ENCODE data around the gene GPD2.
A peak's percentile ranks its signal among the peaks of the same experiment; 100 is the strongest.

Gene GPD2

GRCh38 chr2:156459720-156460119, 23.5 kb downstream of the GPD2 start:
- no peak overlapping the region for H3K4me3 ChIP-seq (replicated peaks in 1 of 2; ENCODE audit: low read depth in 2 of 2, low read length in 2 of 2)
- DNase-seq (ENCODE audit: low read depth in 2 of 2) = no peak
- no peak for TF ChIP-seq CTCF (IDR thresholded peaks at IDR 0.05; ENCODE audit: low read depth, low read length)

DNA sequence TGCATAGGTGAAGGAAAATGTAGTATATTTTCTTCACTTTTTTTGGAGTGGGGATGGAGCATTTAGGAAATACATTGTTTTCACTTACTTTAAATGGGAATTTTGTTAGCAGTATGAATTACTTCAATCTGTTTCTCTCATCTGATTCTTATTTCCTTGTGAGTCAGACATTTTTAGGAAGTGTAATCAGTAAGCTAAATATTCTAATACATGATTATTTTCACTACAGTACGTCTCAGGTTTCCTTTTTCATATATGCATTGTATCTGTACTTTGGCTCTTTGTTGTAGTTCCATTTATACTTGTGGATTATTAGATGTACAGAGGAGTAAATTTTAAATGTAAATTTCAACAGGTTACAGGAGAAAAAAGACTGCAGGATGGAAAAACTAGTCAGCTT, 27.9 kb downstream of the GPD2 start:
- DNase-seq (ENCODE audit: low read depth in 2 of 2) = no peak
- no peak for TF ChIP-seq CTCF (IDR thresholded peaks at IDR 0.05; ENCODE audit: low read depth, low read length)
- H3K4me3 ChIP-seq (replicated peaks in 1 of 2; ENCODE audit: low read depth in 2 of 2, low read length in 2 of 2) = no peak overlapping the region

DNA sequence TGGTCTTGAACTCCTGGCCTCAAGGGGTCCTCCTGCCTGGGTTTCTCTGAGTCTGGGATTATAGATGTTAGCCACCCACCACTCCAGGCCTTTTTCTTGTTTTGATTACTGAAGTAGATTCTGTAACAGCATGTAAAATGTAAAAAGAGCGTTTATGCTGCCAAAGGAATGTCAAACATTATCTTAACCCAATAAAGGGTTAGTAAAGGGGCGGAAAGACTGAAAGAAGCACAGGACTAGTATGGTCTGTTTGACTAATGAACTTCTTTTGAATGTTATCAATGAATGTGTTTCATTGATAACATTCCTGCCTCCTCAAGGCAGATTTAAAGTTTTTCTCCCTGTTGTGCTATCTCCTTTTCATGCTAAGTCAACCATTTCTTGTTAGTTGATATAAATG, 29.4 kb downstream of the GPD2 start:
- no peak overlapping the region for H3K4me3 ChIP-seq (replicated peaks in 1 of 2; ENCODE audit: low read depth in 2 of 2, low read length in 2 of 2)
- no peak for DNase-seq (ENCODE audit: low read depth in 2 of 2)
- no peak for TF ChIP-seq CTCF (IDR thresholded peaks at IDR 0.05; ENCODE audit: low read depth, low read length)

GRCh38 chr2:156466739-156467405, 30.7 kb downstream of the GPD2 start:
- H3K4me3 ChIP-seq (replicated peaks in 1 of 2; ENCODE audit: low read depth in 2 of 2, low read length in 2 of 2) = no peak overlapping the region
- DNase-seq (ENCODE audit: low read depth in 2 of 2) = peak; percentile 50 to 85
- TF ChIP-seq CTCF (IDR thresholded peaks at IDR 0.05; ENCODE audit: low read depth, low read length) = no peak

GRCh38 chr2:156470975-156471583, 34.9 kb downstream of the GPD2 start:
- no peak for DNase-seq (ENCODE audit: low read depth in 2 of 2)
- no peak overlapping the region for H3K4me3 ChIP-seq (replicated peaks in 1 of 2; ENCODE audit: low read depth in 2 of 2, low read length in 2 of 2)
- no peak for TF ChIP-seq CTCF (IDR thresholded peaks at IDR 0.05; ENCODE audit: low read depth, low read length)

DNA sequence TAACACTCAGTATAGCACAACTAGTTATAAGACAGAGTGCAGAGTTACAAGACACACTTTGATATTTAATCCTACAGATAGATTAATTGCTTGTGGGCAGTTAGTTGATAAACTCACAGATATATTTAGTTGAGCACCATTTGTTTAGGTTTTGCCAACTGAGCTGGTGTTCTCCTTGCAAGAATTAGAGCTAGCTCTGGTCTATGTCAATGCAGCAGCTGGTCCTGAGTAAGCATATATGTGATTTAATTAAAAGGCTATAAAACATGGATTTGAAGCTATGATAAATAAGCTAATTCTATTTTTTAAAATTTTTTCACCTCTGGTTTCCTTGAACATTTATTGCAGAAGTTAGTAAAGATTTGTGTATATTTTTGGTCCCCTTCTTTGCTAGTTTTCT, 35.6 kb downstream of the GPD2 start:
- no peak overlapping the region for H3K4me3 ChIP-seq (replicated peaks in 1 of 2; ENCODE audit: low read depth in 2 of 2, low read length in 2 of 2)
- TF ChIP-seq CTCF (IDR thresholded peaks at IDR 0.05; ENCODE audit: low read depth, low read length) = no peak
- DNase-seq (ENCODE audit: low read depth in 2 of 2) = no peak

Measured in cardiac fibroblast (primary cell).